Endothelial cell of umbilical vein (primary cell): Measurements from ENCODE around the gene SLC2A6. TPM values are rescaled to one million over a fixed set of nuclear protein-coding genes. Genes with fewer than 3 reads are reported as not detected.

ENCODE experiments used
- BruUV-seq: library from RNA; stranded (reverse); fragments of 400-500 nt; replicated peaks from 2 replicates; lab custom pipeline; 2021; lab: Mats Ljungman, UMichigan
- CTCF ChIA-PET: fragments of 300-600, 350-600 bp; sonication (Branson Sonifier 250); formaldehyde crosslinking; loops from one replicate; lab custom pipeline; 2021; ENCODE audit warnings: antibody characterized with exemption, inconsistent platforms; lab: Charles Lee
- POLR2A ChIA-PET: fragments of 300-600, 350-600 bp; sonication (Branson Sonifier 250); formaldehyde crosslinking; loops from one replicate; lab custom pipeline; 2021; ENCODE audit warnings: antibody characterized with exemption, inconsistent platforms; lab: Charles Lee
- DNase-seq: peaks from one replicate; pipeline ENCODE4 v3.0.0-alpha.2; 2011; ENCODE audit warnings: low read depth, low spot score
- FAIRE-seq: peaks from 2 replicates; lab custom pipeline; 2011; peaks lifted over from hg19 to GRCh38; lab: Jason Lieb, UNC
- H2AFZ ChIP-seq: 2 replicates; pipeline ENCODE4 v1.6.0; 2012; ENCODE audit warnings: low read depth, low read length, control low read depth, inconsistent platforms
- H3K27ac ChIP-seq: 2 replicates; pipeline ENCODE4 v1.5.1; 2011; ENCODE audit warnings: low read depth, mild to moderate bottlenecking, control low read depth, low read length, moderate library complexity; ENCODE audit not compliant: insufficient read depth
- H3K27me3 ChIP-seq, 2 experiments: 2 replicates each; pipeline versions ENCODE4 v1.6.0 to v1.6.1; 2011; ENCODE audit warnings: low read length in 2 of 2, mixed read lengths in 1 of 2; ENCODE audit not compliant: control insufficient read depth in 2 of 2, insufficient read depth in 2 of 2
- H3K36me3 ChIP-seq, 2 experiments: 2 replicates in 1 of 2; 3 replicates in 1 of 2; pipeline ENCODE4 v1.5.1; 2011; ENCODE audit warnings: low read length in 2 of 2, mild to moderate bottlenecking in 1 of 2, moderate library complexity in 1 of 2; ENCODE audit not compliant: control insufficient read depth in 2 of 2, insufficient read depth in 2 of 2; ENCODE audit errors: extremely low read depth in 1 of 2
- H3K4me1 ChIP-seq: 3 replicates; pipeline ENCODE4 v1.5.1; 2011; ENCODE audit warnings: mild to moderate bottlenecking, low read length; ENCODE audit not compliant: control insufficient read depth, insufficient read depth; ENCODE audit errors: extremely low read depth
- H3K4me2 ChIP-seq: 2 replicates; pipeline ENCODE4 v1.6.1; 2011; ENCODE audit warnings: low read length, control low read depth, mixed read lengths; ENCODE audit not compliant: insufficient read depth
- H3K4me3 ChIP-seq, 3 experiments: fragments of 200-600 bp in 1 of 3; sonication (generic), shearing (Covaris generic) in 1 of 3; replicated peaks in 1 of 3; 2 replicates each; pipeline ENCODE4 v1.5.1; 2011 to 2016; ENCODE audit warnings: control low read depth in 3 of 3, low read length in 3 of 3, mild to moderate bottlenecking in 2 of 3, inconsistent platforms in 1 of 3, low read depth in 1 of 3, moderate library complexity in 1 of 3; ENCODE audit not compliant: insufficient read depth in 1 of 3
- H3K79me2 ChIP-seq: 2 replicates; pipeline ENCODE4 v1.6.0; 2012; ENCODE audit warnings: low read length, inconsistent platforms; ENCODE audit not compliant: control insufficient read depth, insufficient read depth
- H3K9ac ChIP-seq: replicated peaks from 2 replicates; pipeline ENCODE3; 2011; ENCODE audit warnings: low read length, control low read depth; ENCODE audit not compliant: insufficient read depth; ENCODE audit errors: extremely low read depth
- H3K9me1 ChIP-seq: replicated peaks from 3 replicates; pipeline ENCODE4 v1.6.0; 2011; ENCODE audit warnings: mild to moderate bottlenecking, low read length; ENCODE audit not compliant: control insufficient read depth, insufficient read depth; ENCODE audit errors: extremely low read depth
- H3K9me3 ChIP-seq: replicated peaks from 2 replicates; pipeline ENCODE4 v1.5.1; 2012; ENCODE audit warnings: low read length, inconsistent platforms; ENCODE audit not compliant: control insufficient read depth, insufficient read depth
- H4K20me1 ChIP-seq: replicated peaks from 2 replicates; pipeline ENCODE3; 2011; ENCODE audit warnings: mild to moderate bottlenecking, low read length; ENCODE audit not compliant: control insufficient read depth, insufficient read depth; ENCODE audit errors: extremely low read depth
- EZH2 ChIP-seq: IDR thresholded peaks from 2 replicates; pipeline ENCODE4 v1.6.1; 2012; ENCODE audit warnings: borderline replicate concordance, low read depth, mild to moderate bottlenecking, moderate library complexity, low read length, inconsistent platforms; ENCODE audit not compliant: severe bottlenecking
- FOS ChIP-seq: IDR thresholded peaks from 2 replicates; pipeline ENCODE4 v1.6.1; 2011; ENCODE audit warnings: mild to moderate bottlenecking, low read length, moderate library complexity, borderline replicate concordance; ENCODE audit not compliant: insufficient read depth
- GATA2 ChIP-seq: IDR thresholded peaks from 2 replicates; pipeline ENCODE4 v1.7.0; 2011; ENCODE audit warnings: low read depth, mild to moderate bottlenecking, moderate library complexity, mixed read lengths, low read length; ENCODE audit not compliant: insufficient read length, insufficient read depth
- JUN ChIP-seq: IDR thresholded peaks from 2 replicates; pipeline ENCODE4 v1.6.1; 2011; ENCODE audit warnings: borderline replicate concordance, low read depth; ENCODE audit not compliant: insufficient read length, insufficient read depth
- MYC ChIP-seq: IDR thresholded peaks from one replicate; pipeline ENCODE4 v1.6.1; 2011; ENCODE audit warnings: mild to moderate bottlenecking, low read depth, low read length
- POLR2A ChIP-seq: IDR thresholded peaks from 2 replicates; pipeline ENCODE4 v1.6.1; 2012; ENCODE audit warnings: low read depth, mild to moderate bottlenecking, control low read depth, low read length
- POLR2AphosphoS5 ChIP-seq: IDR thresholded peaks from 2 replicates; pipeline ENCODE4 v1.6.1; 2012; ENCODE audit warnings: low read depth, mild to moderate bottlenecking, control low read depth, low read length, moderate library complexity; ENCODE audit not compliant: insufficient read depth
- dilution Hi-C: fragments of 300-500 bp; cut with MboI; formaldehyde crosslinking; loops from one replicate; pipeline ENCODE4 v1.15.0; 2019; ENCODE audit warnings: low sequenced_read_pairs; ENCODE audit not compliant: extremely low pct_ligation_motif_present
- intact Hi-C: fragments of 100-400 bp; cut with micrococcal nuclease; formaldehyde crosslinking; loops from one replicate; pipeline ENCODE4 v1.10.0; 2022
- polyA plus RNA-seq, 4 experiments: library from polyadenylated mRNA; depleted of rRNA in 3 of 4; stranded (reverse) in 3 of 4; unstranded in 1 of 4; fragments of >200 nt; gene quantifications; 2 replicates each; pipeline versions ENCODE4 v1.2.1 to v1.2.3, GENCODE V29; 2011 to 2012; ENCODE audit warnings: missing spikeins in 1 of 4
- total RNA-seq: library from RNA; stranded (reverse); gene quantifications from 2 replicates; pipeline ENCODE4 v1.2.3, GENCODE V29; 2021
- TF ChIP-seq, protein P1 (sequence below): IDR thresholded peaks from 2 replicates; pipeline ENCODE4 v1.6.1; 2011; ENCODE audit not compliant: insufficient read depth, insufficient read length
- TF ChIP-seq, protein P2 (sequence below), 2 donors: IDR thresholded peaks; 1 replicate in 1 of 2; 2 replicates in 1 of 2; pipeline ENCODE4 v1.5.1; 2011; ENCODE audit warnings: low read length in 2 of 2, mild to moderate bottlenecking in 2 of 2, moderate library complexity in 2 of 2, control low read depth in 1 of 2, inconsistent platforms in 1 of 2, low read depth in 1 of 2; ENCODE audit not compliant: insufficient read depth in 1 of 2; ENCODE audit errors: extremely low read depth in 1 of 2

The SLC2A6 gene
- total and polyA plus RNA-seq, 2 donors (not counting 3 experiments of a cell fraction or from before 2014, with no cell fraction given), result 35.7 to 39.6 TPM

DNA sequence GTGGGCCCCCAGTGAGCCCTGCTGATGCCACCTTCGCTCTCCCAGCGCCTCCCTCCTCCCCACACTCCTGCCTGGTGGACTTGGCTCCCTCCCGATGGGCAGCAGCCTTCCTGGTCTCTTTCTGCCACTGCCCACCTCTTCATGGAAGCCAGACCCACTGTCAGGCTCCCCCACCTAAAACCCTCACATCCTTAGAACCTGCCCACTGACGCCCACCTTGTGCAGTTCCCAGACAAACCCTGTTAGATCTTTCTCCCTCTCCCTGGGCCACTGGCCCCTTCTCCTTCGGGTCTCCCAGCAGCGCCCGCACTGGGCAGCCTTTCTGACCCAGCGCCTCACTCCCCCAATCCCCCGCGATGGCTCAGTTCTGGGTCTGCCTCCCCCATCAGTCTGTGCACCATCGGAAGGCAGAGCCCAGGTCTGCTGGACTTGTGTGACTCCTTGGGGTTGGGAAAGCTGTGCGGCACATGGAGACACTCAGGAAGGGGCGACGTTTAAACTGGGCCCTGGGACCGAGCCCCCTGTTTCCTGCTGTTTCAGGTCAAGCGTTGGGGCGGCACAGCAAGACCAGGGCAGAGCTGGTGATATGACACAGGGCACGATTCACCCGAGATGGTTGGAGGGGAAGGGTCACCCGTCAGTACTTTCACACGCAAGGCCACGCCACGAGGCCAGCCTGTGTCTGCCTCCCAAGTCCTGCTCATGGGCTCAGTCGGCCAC is 28.5 kb upstream of the SLC2A6 start:
- H3K9me1 ChIP-seq, result no peaks in the 10 kb centered on the region
- no peak overlapping the region for H3K27ac ChIP-seq
- H3K4me1 ChIP-seq, result no peaks in the 10 kb centered on the region
- H3K9ac ChIP-seq, result no peak overlapping the region
- H2AFZ ChIP-seq, result no peak overlapping the region
- no peak for FAIRE-seq
- no peaks in the 10 kb centered on the region for H4K20me1 ChIP-seq
- dilution Hi-C loops, result no loop called here
- no peak overlapping the region for H3K4me3 ChIP-seq
- BruUV-seq, result no TSS peak
- ChIA-PET CTCF (no interaction called here), POLR2A (no interaction called here)
- intact Hi-C loops, result no loop called here
- no peaks in the 10 kb centered on the region for H3K79me2 ChIP-seq
- DNase-seq, result no peak
- peaks cover 0 to 3% of the 10 kb centered on the region in 2 experiments for H3K27me3 ChIP-seq
- H3K4me2 ChIP-seq, result no peak overlapping the region
- H3K36me3 ChIP-seq, result no peaks in the 10 kb centered on the region
- no peak for TF ChIP-seq GATA2
- H3K9me3 ChIP-seq, result no peaks in the 10 kb centered on the region

DNA sequence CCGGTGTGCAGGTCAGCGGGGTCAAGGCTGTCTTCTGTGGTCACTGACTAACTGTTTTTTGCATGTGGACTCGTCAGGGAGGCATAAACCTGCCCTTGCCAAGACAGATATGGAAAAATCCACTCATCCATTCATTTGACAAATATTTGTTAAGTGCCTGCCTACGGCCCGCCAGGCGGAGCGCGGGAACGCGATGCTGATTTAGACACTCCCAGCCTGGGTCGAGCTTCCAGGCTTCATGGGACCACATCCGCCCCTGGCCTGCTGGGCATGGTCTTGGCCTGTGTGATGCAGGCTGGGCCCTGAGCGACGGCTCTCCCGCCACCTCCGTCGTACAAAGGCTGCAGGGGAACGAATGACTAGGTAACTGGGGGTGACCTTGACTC is 27.7 kb upstream of the SLC2A6 start:
- Histone ChIP-seq H3K4me1 (no peaks in the 10 kb centered on the region), H3K27ac (no peak overlapping the region), H3K36me3 (no peaks in the 10 kb centered on the region), H3K4me2 (no peak overlapping the region), H3K9me1 (no peaks in the 10 kb centered on the region), H3K9me3 (no peaks in the 10 kb centered on the region), H3K79me2 (no peaks in the 10 kb centered on the region), H3K9ac (no peak overlapping the region), H4K20me1 (no peaks in the 10 kb centered on the region), H3K4me3 (no peak overlapping the region), H2AFZ (no peak overlapping the region), H3K27me3 (peaks cover 0 to 3% of the 10 kb centered on the region in 2 experiments)
- FAIRE-seq (no peak), DNase-seq (no peak)
- dilution Hi-C loops, result no loop called here
- no TSS peak for BruUV-seq
- intact Hi-C loops, result no loop called here
- ChIA-PET CTCF (no interaction called here), POLR2A (no interaction called here)
- no peak for TF ChIP-seq FOS
- TF ChIP-seq EZH2, result no peak
- no peak for TF ChIP-seq JUN
- TF ChIP-seq POLR2AphosphoS5, result no peak
- no peak for TF ChIP-seq GATA2
- TF ChIP-seq, protein P1, sequence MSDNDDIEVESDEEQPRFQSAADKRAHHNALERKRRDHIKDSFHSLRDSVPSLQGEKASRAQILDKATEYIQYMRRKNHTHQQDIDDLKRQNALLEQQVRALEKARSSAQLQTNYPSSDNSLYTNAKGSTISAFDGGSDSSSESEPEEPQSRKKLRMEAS, result no peak
- TF ChIP-seq POLR2A, result no peak
- TF ChIP-seq, protein P2, sequence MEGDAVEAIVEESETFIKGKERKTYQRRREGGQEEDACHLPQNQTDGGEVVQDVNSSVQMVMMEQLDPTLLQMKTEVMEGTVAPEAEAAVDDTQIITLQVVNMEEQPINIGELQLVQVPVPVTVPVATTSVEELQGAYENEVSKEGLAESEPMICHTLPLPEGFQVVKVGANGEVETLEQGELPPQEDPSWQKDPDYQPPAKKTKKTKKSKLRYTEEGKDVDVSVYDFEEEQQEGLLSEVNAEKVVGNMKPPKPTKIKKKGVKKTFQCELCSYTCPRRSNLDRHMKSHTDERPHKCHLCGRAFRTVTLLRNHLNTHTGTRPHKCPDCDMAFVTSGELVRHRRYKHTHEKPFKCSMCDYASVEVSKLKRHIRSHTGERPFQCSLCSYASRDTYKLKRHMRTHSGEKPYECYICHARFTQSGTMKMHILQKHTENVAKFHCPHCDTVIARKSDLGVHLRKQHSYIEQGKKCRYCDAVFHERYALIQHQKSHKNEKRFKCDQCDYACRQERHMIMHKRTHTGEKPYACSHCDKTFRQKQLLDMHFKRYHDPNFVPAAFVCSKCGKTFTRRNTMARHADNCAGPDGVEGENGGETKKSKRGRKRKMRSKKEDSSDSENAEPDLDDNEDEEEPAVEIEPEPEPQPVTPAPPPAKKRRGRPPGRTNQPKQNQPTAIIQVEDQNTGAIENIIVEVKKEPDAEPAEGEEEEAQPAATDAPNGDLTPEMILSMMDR (IDR thresholded peaks at IDR 0.05; ENCODE audit: extremely low read depth in 1 of 2, insufficient read depth in 1 of 2, low read depth in 1 of 2, low read length in 2 of 2), result no peak
- TF ChIP-seq MYC, result no peak
